ENCODE results near the gene ISG15.

Gene ISG15

GRCh38 chr1:1042835-1043234 lies 29.5 kb downstream of the ISG15 start:
- Histone ChIP-seq H3K4me3 (ENCODE audit: insufficient read depth, low read length, poor library complexity, severe bottlenecking) (no peak overlapping the region), H3K9ac (ENCODE audit: low read length) (no peak overlapping the region), H3K9me2 (replicated peaks; ENCODE audit: insufficient read depth, low read length) (no peaks in the 10 kb centered on the region), H3K9me3 (ENCODE audit: insufficient read depth, low read length) (no peaks in the 10 kb centered on the region), H3K27me3 (ENCODE audit: low read length) (no peaks in the 10 kb centered on the region), H3F3A (ENCODE audit: insufficient read depth) (no peaks in the 10 kb centered on the region), H4K20me1 (ENCODE audit: low read depth, low read length) (no peaks in the 10 kb centered on the region), H3K27ac (ENCODE audit: low read depth, low read length) (no peak overlapping the region), H3K79me2 (ENCODE audit: insufficient read depth, low read length) (no peaks in the 10 kb centered on the region), H3K4me2 (ENCODE audit: low read depth, low read length, poor library complexity, severe bottlenecking) (no peak overlapping the region), H3K36me3 (ENCODE audit: low read length) (no peaks in the 10 kb centered on the region), H2AFZ (ENCODE audit: low read depth, low read length, severe bottlenecking) (no peak overlapping the region)
- TF ChIP-seq CTCF (IDR thresholded peaks at IDR 0.05; ENCODE audit: insufficient read depth, low read length, poor library complexity, severe bottlenecking) (no peak), EZH2phosphoT487 (conservative IDR thresholded peaks at IDR 0.05; ENCODE audit: low read length) (no peak)

- Histone ChIP-seq H3F3A (ENCODE audit: insufficient read depth) (no peaks in the 10 kb centered on the region), H3K36me3 (ENCODE audit: low read length) (no peaks in the 10 kb centered on the region), H4K20me1 (ENCODE audit: low read depth, low read length) (no peaks in the 10 kb centered on the region), H3K4me2 (ENCODE audit: low read depth, low read length, poor library complexity, severe bottlenecking) (no peak overlapping the region), H3K27ac (ENCODE audit: low read depth, low read length) (no peak overlapping the region), H3K79me2 (ENCODE audit: insufficient read depth, low read length) (no peaks in the 10 kb centered on the region), H3K4me3 (ENCODE audit: insufficient read depth, low read length, poor library complexity, severe bottlenecking) (no peak overlapping the region), H3K9me2 (replicated peaks; ENCODE audit: insufficient read depth, low read length) (no peaks in the 10 kb centered on the region), H3K27me3 (ENCODE audit: low read length) (no peaks in the 10 kb centered on the region), H3K9ac (ENCODE audit: low read length) (no peak overlapping the region), H3K9me3 (ENCODE audit: insufficient read depth, low read length) (no peaks in the 10 kb centered on the region), H2AFZ (ENCODE audit: low read depth, low read length, severe bottlenecking) (no peak overlapping the region)
- TF ChIP-seq EZH2phosphoT487 (conservative IDR thresholded peaks at IDR 0.05; ENCODE audit: low read length) (no peak), CTCF (IDR thresholded peaks at IDR 0.05; ENCODE audit: insufficient read depth, low read length, poor library complexity, severe bottlenecking) (no peak)
Observed at GRCh38 chr1:1043411-1043810, 30.1 kb downstream of the ISG15 start.

DNA sequence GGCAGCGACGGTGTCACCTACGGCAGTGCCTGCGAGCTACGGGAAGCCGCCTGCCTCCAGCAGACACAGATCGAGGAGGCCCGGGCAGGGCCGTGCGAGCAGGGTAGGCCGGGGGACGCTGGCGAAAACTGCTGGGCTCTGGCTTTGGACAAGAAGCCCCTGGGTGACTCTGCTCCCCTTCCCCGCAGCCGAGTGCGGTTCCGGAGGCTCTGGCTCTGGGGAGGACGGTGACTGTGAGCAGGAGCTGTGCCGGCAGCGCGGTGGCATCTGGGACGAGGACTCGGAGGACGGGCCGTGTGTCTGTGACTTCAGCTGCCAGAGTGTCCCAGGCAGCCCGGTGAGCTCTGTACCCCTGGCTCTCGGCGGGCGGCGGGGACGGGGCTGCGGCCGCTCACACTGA lies 30.6 kb downstream of the ISG15 start:
- Histone ChIP-seq H3F3A (ENCODE audit: insufficient read depth) (no peaks in the 10 kb centered on the region), H3K27ac (ENCODE audit: low read depth, low read length) (no peak overlapping the region), H3K9me2 (replicated peaks; ENCODE audit: insufficient read depth, low read length) (no peaks in the 10 kb centered on the region), H3K4me3 (ENCODE audit: insufficient read depth, low read length, poor library complexity, severe bottlenecking) (no peak overlapping the region), H3K79me2 (ENCODE audit: insufficient read depth, low read length) (no peaks in the 10 kb centered on the region), H3K4me2 (ENCODE audit: low read depth, low read length, poor library complexity, severe bottlenecking) (no peak overlapping the region), H3K9ac (ENCODE audit: low read length) (no peak overlapping the region), H3K9me3 (ENCODE audit: insufficient read depth, low read length) (no peaks in the 10 kb centered on the region), H3K36me3 (ENCODE audit: low read length) (no peaks in the 10 kb centered on the region), H2AFZ (ENCODE audit: low read depth, low read length, severe bottlenecking) (no peak overlapping the region), H4K20me1 (ENCODE audit: low read depth, low read length) (no peaks in the 10 kb centered on the region), H3K27me3 (ENCODE audit: low read length) (no peaks in the 10 kb centered on the region)
- TF ChIP-seq CTCF (IDR thresholded peaks at IDR 0.05; ENCODE audit: insufficient read depth, low read length, poor library complexity, severe bottlenecking) = no peak
- no peak for TF ChIP-seq EZH2phosphoT487 (conservative IDR thresholded peaks at IDR 0.05; ENCODE audit: low read length)

All from SU-DHL-6 (cell line).